Activated CD4-positive, alpha-beta T cell treated with anti-CD3 and anti-CD28 coated beads for 24 hours (primary cell): ENCODE measurements around the gene FBXO10.
"Not testable (repeated sequence)": the region's sequence is repeated elsewhere in the genome, so short reads cannot be mapped to it uniquely, and the experiment has no call there.

Source experiments
- DNase-seq, 2 donors: peaks; one replicate each; pipeline ENCODE4 v3.0.0-alpha.2; 2020; ENCODE audit warnings: low read depth in 2 of 2

FBXO10 gene

DNA sequence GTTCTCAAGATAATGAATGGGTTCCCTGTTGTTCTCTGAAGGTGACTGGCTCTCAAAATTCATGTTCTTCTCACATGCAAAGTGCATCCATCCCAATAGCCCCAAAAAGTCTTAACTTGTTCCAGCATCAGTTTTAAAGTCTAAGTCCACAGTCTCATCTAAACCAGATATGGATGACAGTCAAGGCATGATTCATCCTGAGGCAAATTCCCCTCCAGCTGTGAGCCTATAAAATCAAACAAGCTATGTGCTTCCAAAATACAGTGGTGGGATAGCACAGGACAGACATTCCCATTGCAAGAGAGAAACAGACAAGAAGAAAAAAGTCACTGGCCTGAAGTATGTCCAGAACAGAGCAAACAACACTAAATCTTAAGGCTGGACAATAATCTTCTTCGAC is 25.4 kb downstream of the FBXO10 start:
- DNase-seq, result no peak

DNA sequence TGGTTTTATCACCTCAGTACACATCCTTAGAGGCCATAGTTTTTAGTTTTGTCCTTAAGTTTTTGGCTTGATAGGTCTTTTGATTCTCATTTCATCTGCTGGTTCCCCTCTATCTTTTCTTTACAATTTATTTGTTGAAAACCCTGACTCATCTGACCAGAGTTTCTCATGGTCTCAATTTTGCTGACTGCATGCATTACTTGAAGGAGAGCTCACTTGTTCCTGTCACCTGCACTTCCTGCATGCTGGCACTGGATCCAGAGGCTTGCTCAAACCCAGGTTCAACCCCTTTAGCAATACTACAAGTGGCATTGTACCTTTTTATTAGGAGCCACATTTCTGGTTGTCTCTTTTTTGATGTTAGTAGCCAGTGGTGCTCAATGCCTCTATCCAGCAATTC is 26.7 kb downstream of the FBXO10 start:
- no peak for DNase-seq

DNA sequence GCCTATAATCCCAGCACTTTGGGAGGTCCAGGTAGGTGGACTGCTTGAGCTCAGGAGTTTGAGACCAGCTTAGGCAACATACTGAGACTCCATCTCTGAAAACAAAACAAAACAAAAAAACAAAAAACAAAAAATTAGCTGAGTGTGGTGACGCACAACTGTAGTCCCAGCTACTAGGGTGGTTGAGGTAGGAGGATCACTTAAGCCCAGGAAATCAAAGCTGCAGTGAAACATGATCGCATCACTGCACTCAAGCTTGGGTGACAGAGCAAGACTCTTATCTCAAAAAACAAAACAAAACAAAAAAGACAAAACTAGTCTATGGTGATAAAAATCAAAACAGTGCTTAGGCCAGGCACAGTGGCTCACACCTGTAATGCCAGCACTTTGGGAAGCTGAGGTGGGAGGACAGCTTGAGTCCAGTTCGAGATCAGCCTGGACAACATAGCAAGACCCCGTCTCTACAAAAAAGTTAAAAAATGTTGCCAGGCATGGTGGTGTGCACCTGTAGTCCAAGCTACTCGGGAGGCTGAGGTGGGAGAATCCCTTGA is 28.8 kb downstream of the FBXO10 start:
- no peak for DNase-seq

DNA sequence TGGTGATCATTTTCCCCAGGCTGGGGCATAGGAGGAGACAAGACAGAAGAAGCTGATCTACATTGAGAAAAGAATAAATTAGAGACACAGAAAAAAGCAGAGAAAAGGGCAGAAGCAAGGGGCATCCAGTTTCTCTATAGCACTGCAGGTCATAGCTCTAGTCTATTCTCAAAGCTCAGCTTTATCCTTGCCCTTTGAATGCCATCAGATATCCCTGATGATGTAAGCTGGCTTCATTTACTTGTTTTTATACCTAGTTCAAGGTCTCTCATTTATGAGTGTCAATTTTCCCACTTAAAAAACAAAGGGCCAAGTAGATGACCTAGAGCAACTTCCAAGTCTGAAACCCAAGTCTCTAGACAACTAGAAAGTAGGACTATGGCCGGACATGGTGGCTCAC is 32.7 kb downstream of the FBXO10 start:
- DNase-seq, result no peak

DNA sequence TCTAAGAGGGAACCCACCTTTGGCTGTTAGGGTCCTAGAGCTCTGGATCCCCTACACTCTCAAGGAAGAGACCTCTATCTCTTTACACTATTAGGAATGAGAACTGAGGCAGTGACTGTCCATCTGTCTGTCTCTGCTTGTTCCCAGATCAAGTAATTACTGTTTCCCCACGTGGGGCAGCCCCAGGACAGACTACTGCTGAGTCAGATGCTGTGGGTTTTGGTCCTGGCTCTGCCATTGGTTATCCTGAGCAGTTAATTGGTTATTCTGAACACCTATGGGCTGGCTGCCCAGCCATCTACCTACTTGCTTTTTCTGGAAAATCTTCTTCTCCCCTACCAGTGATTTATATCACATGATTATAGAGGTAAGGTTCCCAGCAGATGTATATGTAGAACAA is 33.3 kb downstream of the FBXO10 start:
- DNase-seq, result no peak

DNA sequence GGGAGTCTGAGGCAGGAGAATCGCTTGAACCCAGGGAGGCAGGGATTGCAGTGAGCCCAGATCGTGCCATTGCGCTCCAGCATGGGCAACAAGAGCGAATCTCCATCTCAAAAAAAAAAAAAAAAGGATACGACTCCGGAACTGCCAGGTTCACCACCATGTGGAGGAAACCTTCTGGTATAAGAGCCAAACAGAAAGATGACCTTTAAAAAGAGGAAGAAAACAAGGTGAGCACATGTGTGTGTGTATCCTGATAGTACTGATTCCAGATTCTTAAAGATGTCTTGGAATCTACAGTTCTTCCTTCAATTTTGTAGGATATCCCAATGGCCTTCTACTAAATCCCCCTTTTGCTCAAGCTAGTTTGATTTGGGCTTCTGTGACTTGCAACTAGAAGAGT is 33.7 kb downstream of the FBXO10 start:
- DNase-seq, result no peak

DNA sequence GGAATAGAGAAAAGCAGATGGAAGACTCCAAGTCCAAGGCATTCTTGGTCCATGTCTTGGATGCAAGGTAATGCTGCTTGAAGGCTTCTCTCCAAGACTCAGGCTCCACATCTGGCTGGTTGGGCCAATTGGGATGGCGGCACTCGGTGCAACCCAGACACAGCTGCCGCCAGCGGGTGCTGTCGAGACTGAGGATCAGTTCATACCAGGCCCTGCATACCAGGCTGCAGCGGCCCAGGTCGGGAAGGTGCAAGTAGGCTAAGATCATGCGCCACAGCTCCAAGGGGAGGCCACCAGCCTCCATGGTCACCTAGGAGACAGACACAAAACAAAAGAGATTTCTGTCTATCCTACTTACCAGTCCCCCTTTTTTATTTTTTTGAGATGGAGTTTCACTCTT is 34.7 kb downstream of the FBXO10 start:
- DNase-seq, result no peak

DNA sequence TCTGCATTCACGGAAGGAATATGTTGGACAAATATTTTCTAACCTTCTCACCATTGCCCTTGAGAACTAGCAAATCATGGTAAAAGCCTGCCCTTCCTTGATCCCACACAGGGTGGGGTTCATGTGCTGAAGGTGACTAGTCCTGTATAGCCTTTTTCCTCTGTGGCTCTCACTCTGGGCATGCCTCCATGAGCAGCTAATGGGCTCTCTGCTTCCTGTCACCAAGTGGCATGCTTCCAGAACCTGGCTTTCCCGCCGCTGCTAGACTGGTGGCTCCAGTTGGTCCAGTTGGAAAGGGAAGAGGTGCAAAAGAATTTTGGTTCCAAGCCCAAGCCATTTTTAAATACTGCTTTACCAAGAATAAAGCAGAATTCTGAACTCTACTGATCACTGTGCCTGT is 35.5 kb downstream of the FBXO10 start:
- DNase-seq, result no peak

DNA sequence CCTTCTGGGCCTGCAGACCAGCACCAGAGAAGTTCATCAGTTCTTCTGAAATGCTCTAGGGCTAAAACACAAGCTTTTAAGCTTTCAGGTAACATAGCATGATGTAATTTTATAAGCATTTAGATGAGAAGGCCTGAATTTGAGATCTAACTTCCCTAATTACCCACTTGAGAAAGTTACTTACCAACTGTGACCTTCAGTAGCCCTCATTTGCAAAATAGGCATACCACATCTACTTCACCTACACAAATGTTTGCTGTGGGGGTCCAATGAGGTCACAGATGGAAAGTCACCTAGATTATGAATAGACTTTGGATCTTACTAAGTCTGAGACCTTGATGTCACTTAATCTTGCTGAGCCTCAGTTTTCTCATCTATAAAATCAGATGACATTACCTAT is 36.5 kb downstream of the FBXO10 start:
- DNase-seq, result no peak

DNA sequence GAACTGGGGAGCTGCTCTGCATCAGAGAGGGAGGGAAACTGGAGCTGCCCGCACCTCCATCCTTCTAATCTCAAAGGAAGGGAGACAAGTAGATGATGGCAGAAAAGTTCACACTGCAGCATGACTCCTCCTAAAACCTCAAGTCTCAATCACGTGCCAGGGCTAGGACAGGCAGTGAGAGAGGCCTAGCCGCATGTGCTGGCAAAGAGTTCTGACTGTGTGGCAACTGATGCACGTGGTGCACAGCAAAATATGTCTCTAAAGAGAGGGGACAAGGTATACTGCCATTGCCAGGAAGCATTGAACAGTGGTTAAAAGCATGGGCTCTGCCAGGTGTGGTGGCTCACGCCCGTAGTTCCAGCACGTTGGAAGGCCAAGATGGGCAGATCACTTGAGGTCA is 38.1 kb downstream of the FBXO10 start:
- no peak for DNase-seq

DNA sequence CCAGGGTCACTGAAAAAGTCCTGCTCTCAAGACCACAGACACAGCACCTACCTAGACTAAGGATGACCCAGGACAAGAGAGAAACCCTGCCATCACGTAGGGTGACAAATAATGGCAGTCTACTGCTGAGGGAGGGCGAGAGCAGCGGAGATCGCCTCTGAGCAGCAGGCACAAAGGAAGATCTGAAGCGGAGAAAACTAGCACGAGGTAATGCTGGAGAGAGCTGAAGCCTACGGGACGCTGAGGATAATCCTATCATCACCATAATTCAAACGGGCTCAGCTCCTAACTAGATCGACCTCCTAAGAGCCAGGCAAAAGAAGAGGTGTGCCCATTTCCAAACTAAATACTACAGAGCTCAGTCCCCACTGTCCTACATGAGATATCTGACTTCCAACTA is 41.3 kb downstream of the FBXO10 start:
- no peak for DNase-seq

DNA sequence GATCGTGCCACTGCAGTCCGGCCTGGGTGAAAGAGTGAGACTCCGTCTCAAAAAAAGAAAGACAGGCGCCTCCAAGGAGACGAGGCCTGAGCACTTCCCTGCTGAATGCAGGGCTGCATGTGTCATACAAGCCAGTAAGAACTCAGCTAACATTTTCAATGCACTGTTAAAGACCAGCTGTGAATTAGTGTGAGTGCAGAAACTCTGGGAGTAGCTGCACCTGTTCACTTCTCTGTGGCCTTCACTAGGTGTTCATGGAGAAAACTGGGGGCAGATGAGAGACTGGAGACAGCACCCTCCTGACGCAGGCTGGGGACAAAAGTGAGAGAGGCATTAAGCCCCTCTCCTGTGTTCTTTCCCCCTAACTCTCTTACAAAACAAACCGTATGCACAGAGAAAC is 41.8 kb downstream of the FBXO10 start:
- DNase-seq, result no peak

DNA sequence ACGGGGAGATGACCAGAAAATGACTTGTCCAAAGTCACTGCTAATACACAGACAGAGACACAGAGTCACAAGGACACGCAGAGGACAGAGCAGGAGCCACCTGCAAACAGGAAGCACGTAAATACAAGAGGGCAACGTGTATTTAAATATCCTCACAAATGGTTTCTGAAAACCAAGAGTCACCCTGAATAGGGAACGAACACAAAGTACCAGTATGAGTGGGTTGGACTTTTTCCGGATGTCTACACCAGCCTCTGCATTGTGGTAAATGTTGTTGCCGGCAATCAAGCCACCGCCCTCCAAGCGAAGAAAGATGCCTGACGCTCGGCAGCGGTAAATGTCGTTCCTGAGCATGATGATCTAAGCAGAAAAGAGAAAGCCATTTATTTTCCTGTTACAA is 44.5 kb downstream of the FBXO10 start:
- DNase-seq, result no peak

DNA sequence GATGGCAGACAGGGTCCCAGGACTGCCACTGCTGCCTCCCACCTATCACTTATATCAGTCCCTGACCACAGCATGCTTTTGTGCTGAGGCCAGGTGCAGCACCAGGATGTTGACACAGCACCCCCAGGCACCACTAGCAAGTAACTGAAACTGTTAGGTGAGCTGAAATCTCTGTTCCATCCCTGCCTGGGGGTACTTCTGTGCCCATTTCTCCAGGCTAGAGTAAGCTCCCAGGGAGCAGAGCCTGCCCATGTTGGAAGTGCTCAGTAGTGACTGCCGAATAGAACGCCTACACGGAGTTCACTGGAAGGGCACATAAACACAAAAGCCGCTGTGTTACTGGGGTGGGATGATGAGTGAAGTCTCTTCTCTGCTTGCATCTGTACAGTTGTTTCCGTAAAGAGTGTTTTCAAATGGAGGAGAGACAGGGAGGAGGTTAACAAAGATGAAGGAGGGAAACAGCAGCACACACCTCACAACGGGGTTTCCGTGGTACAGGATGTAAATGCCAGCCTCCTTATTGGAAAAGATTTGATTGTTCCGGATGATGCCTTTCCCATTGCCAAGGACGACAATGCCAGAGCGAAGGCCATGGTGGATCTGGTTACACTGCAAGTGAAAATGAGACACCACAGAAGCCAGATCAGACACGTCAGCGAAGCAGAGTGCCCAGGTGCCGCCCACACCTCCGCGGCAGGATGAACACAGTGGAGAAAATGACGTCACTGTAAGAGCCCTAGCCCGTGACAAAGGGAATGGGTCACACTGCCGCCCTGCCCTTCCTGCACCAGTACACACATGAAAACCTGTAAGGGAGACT is 47.3 kb downstream of the FBXO10 start:
- peak; percentile 48 to 52 for DNase-seq

DNA sequence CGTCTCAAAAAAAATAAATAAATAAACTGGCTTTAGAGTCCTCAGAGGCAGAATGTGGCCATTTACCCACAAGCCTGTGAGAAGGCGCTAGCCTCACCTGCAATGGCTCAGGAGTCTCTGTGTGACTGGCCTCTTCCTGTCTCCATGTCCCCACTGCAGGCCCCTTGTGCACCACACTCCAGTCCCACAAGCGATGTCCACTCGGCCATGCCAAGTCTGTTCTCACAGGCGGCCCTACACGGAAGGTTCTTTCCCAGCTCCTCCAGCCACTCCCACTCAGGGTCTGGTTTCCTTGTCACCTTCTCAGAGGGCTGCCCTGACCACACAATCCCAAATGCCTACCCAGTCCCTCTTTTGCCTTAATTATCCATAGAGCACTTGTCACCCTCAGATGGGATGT is 52.3 kb downstream of the FBXO10 start:
- DNase-seq, result no peak

DNA sequence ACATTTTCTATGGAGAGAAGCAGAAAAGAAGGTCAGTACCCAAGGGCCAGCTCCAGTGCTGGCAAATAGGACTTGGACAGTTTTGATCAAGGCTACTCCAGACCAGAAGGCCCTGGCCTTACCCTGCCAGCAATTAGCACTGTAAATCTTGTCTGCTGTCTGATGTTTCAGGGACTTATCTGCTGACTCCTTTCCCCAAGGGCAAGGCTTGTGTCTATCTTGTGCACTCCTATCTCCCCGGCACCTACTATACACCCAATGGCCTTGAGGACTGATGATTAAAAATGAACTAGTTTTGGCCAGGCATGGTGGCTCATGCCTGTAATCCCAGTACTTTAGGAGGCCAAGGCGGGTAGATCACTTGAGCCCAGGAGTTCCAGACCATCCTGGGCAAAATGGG is 53.2 kb downstream of the FBXO10 start:
- DNase-seq, result no peak

DNA sequence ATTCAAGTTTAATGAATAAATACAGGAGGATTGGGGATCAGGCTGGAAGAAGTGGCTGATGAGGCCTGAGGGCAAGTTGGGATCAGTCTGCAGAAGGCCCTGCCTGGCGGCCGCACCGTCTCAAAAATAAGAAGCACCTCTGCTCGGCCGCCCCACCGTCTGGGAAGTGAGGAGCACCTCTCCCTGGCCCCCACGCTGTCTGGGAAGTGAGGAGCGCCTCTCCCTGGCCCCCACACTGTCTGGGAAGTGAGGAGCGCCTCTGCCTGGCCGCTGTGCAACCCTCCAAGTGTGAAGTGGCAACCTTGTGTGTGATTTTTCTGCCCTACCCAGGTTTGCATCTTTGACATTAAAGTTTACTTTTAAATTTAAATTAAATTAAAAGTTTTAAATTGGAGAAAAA is 55.1 kb downstream of the FBXO10 start:
- DNase-seq, result no peak

DNA sequence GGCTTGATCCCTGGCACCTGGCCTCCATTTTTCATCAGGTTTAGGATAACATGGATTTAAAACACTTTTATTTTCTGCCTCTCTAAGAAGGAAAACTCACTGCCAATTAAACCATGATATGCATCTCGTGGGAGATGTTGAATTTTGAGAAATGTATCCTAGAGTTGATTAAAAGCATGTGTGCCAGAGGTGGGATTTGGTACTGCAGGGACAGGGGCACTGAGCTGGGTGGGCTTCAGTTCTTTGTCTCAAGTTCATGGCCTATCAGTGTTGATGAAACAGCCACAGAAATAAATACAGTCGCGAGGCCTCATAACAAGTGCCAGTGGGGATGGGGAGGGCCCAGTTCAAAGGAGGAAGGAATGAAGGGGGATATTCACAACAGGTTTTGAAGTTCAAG is 55.5 kb downstream of the FBXO10 start:
- no peak for DNase-seq

DNA sequence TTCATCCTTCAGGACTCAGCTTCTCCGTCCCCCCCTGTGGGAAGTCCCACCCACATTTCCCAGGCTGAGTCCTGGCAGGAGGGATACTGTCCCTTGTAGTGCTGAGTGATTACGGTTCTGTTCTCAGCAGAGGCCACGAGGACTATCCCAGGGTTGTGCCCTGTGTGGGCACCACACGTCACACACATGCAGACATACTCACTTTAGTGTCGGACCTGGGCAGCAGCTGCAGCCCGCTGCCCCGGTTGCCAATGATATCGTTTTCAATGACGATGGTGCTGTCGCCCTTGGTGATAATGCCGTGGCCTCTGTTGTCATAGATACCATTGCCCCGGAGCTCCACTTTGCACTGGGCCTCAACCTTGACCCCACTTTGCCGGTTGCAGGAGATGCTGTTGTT is 58.3 kb downstream of the FBXO10 start:
- no peak for DNase-seq

DNA sequence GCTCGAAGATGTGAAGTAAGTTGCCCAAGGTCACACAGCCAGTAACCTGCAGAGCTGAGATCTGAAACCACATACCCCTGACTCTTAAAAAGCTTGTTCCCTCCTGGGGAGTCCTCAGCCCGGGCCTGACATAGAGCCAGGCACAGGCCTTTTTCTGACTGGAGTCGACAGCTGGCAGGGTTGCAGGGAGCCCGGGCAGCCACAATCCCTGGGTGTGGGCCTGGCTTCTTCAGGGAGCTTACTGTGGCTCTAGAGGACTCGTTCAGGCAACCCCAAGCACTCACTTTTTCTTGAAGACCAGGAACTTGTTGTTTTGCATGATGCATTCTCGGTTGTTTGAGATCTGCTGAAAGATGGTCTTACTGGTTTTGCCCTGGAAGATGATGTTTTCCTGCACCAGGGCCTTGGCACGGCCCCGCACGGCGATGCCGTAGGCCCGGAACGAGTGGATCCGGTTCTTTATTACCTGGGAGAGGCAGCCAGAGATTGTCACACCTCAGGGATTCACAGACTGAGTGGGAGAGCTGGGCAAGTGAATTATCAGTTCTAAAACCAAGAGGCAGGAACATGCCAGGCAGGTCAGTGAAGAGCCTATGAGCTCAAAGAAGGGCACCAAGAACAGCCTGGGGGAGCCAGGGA is 60.4 kb downstream of the FBXO10 start:
- no peak for DNase-seq

DNA sequence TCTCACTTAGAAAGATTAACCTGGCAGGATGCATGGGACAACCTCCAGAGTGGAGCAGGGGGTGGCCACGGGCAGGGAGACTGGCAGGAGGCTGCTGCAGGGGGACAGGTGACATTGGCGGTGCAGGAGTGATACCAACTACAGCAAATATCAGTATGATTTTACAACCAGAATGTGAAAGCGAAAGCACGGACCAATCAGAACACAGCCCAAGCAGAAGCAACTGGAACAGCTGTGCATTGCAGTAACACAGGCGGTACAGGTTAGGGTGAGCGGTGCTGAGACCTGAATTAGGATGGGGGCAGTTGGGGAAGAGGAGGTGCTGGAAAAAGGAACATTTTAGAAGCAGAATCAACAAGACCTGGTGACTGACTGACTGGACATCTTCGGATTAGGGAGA is 61.2 kb downstream of the FBXO10 start:
- DNase-seq, result no peak

DNA sequence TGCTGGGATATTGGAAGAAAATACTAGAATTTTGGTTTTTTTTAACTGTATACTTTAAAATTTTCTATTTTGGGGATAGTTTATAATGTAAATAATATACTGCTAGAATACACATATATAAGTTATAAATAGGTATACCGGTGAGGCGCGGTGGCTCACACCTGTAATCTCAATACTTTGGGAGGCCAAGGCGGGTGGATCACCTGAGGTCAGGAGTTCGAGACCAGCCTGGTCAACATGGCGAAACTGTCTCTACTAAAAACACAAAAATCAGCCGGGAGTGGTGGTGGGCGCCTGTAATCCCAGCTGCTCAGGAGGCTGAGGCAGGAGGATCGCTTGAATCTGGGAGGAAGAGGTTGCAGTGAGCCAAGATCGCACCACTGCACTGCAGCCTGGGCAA is 61.8 kb downstream of the FBXO10 start:
- not testable (repeated sequence) for DNase-seq

DNA sequence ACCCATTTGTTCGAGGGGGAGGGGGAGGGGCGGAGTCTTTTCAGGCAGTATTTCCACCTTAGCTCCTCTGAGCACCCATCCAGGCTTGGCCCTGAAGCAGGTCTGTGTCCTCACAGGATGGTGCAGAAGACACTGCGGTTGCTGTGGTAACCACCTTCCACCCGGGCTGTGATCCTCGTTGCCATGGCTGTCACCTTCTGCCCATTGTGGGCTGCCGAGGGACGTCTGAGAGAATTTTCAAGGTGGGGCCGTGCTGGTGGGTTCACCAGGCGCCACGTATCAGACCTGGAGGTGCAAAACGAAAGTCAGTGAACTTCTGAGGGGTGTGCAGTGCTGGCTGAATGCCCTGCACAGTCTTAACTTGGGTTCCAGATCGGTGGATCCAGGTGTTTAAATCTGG is 63.7 kb downstream of the FBXO10 start:
- no peak for DNase-seq
